K562 (cell line): Measurements from ENCODE around the gene SBF1. TPM values are rescaled to one million over a fixed set of nuclear protein-coding genes. Genes with fewer than 3 reads are reported as not detected.

Experiments used
- ATAC-seq: fragments of 200-7000 bp; cut with Tn5 transposase; 3 replicates; pipeline ENCODE4 v1.9.1; 2020; ENCODE audit warnings: moderate library complexity
- BruUV-seq: library from RNA; stranded (reverse); fragments of 400-500 nt; replicated peaks from 2 replicates; lab custom pipeline; 2021; lab: Mats Ljungman, UMichigan
- CTCF ChIA-PET: fragments of 300-600 bp; formaldehyde crosslinking; extraction: SDS; loops from one replicate; lab custom pipeline; 2021; ENCODE audit warnings: low intra/inter-chr PET ratio; lab: Yijun Ruan, JAX
- POLR2A ChIA-PET: fragments of 300-600, 350-650 bp; sonication (Branson Sonifier 250); formaldehyde crosslinking; extraction: SDS; loops from one replicate; lab custom pipeline; 2021; ENCODE audit warnings: antibody characterized with exemption, inconsistent platforms; lab: Yijun Ruan, JAX
- DNase-seq, 4 experiments: peaks; one replicate each; pipeline versions ENCODE4 v3.0.0 to v3.0.0-alpha.2; 2011 to 2018; ENCODE audit warnings: low spot score in 3 of 4, mixed read lengths in 3 of 4; ENCODE audit errors: extremely low read depth in 1 of 4
- FAIRE-seq: peaks from 2 replicates; lab custom pipeline; 2011; peaks lifted over from hg19 to GRCh38; lab: Jason Lieb, UNC
- H2AFZ ChIP-seq: 2 replicates; pipeline ENCODE4 v1.6.0; 2011; ENCODE audit warnings: low read depth, low read length, control low read depth, inconsistent platforms
- H3K27ac ChIP-seq: fragments of 200-600 bp; 3 replicates; pipeline ENCODE4 v1.8.0; 2011; ENCODE audit warnings: low read depth, mild to moderate bottlenecking, control low read depth, inconsistent platforms, low read length, moderate library complexity, mixed read lengths; ENCODE audit errors: extremely low read depth
- H3K27me3 ChIP-seq, 2 experiments: fragments of 300-600 bp in 1 of 2; 2 replicates in 1 of 2; 3 replicates in 1 of 2; pipeline versions ENCODE4 v1.6.0 to v1.8.0; 2011; ENCODE audit warnings: inconsistent platforms in 2 of 2, low read length in 2 of 2, mild to moderate bottlenecking in 1 of 2, mixed read lengths in 1 of 2, moderate library complexity in 1 of 2; ENCODE audit not compliant: control insufficient read depth in 2 of 2, insufficient read depth in 2 of 2
- H3K36me3 ChIP-seq: fragments of 300-600 bp; 3 replicates; pipeline ENCODE4 v1.8.0; 2011; ENCODE audit warnings: mild to moderate bottlenecking, low read length, inconsistent platforms; ENCODE audit not compliant: control insufficient read depth, insufficient read depth
- H3K4me1 ChIP-seq, 2 experiments: fragments of 200-600 bp in 1 of 2; replicated peaks in 1 of 2; 2 replicates in 1 of 2; 3 replicates in 1 of 2; pipeline versions ENCODE4 v1.5.1 to v1.8.0; 2011; ENCODE audit warnings: inconsistent platforms in 2 of 2, low read length in 2 of 2, mild to moderate bottlenecking in 1 of 2, mixed read lengths in 1 of 2, moderate library complexity in 1 of 2; ENCODE audit not compliant: control insufficient read depth in 2 of 2, insufficient read depth in 2 of 2
- H3K4me2 ChIP-seq: 2 replicates; pipeline ENCODE4 v1.6.1; 2011; ENCODE audit warnings: low read length, control low read depth, inconsistent platforms, mixed read lengths; ENCODE audit not compliant: insufficient read depth
- H3K4me3 ChIP-seq: fragments of 200-600 bp; sonication (generic), shearing (Covaris generic); 2 replicates; pipeline ENCODE4 v1.5.1; 2016; ENCODE audit warnings: control low read depth, inconsistent platforms
- H3K79me2 ChIP-seq: fragments of 200-600 bp; 3 replicates; pipeline ENCODE4 v1.8.0; 2011; ENCODE audit warnings: low read length, inconsistent platforms; ENCODE audit not compliant: control insufficient read depth, insufficient read depth
- H3K9ac ChIP-seq, 2 experiments: 2 replicates each; pipeline versions ENCODE4 v1.6.0 to v1.6.1; 2011; ENCODE audit warnings: low read depth in 2 of 2, low read length in 2 of 2, control low read depth in 1 of 2, inconsistent platforms in 1 of 2, mild to moderate bottlenecking in 1 of 2, mixed read lengths in 1 of 2; ENCODE audit not compliant: insufficient read depth in 1 of 2
- H3K9me1 ChIP-seq: one replicate; pipeline ENCODE4 v1.6.0; 2011; ENCODE audit warnings: inconsistent platforms, mild to moderate bottlenecking, low read length, moderate library complexity; ENCODE audit not compliant: control insufficient read depth, insufficient read depth
- H3K9me3 ChIP-seq: replicated peaks from 2 replicates; pipeline ENCODE4 v1.5.1; 2011; ENCODE audit warnings: low read depth, low read length, inconsistent platforms; ENCODE audit not compliant: control insufficient read depth, insufficient read depth
- H4K20me1 ChIP-seq: replicated peaks from 2 replicates; pipeline ENCODE4 v1.6.1; 2011; ENCODE audit warnings: low read length, inconsistent platforms, mixed read lengths; ENCODE audit not compliant: control insufficient read depth, insufficient read depth
- E2F6 ChIP-seq, 2 experiments: IDR thresholded peaks; 2 replicates each; pipeline ENCODE4 v1.6.1; 2011; ENCODE audit warnings: borderline replicate concordance in 1 of 2, control low read depth in 1 of 2, low read depth in 1 of 2, low read length in 1 of 2, mild to moderate bottlenecking in 1 of 2, mixed read lengths in 1 of 2, moderate library complexity in 1 of 2; ENCODE audit not compliant: insufficient read depth in 1 of 2, insufficient read length in 1 of 2, poor library complexity in 1 of 2, severe bottlenecking in 1 of 2; ENCODE audit errors: extremely low read depth in 1 of 2
- L3MBTL2 ChIP-seq: fragments of 450-650 bp; IDR thresholded peaks from 2 replicates; pipeline ENCODE4 v1.6.1; 2016; ENCODE audit warnings: mild to moderate bottlenecking, moderate library complexity
- PCBP2 ChIP-seq: fragments of 200-400 bp; formaldehyde crosslinking; IDR thresholded peaks from 2 replicates; pipeline ENCODE4 v1.6.1; 2018; ENCODE audit warnings: low read length, low read depth, mild to moderate bottlenecking, moderate library complexity; ENCODE audit not compliant: poor library complexity, severe bottlenecking
- PRDM10 ChIP-seq: fragments of 450-650 bp; IDR thresholded peaks from 2 replicates; pipeline ENCODE4 v1.6.1; 2018; ENCODE audit not compliant: partially characterized antibody
- WGBS: fragments of 100-300 bp; shearing (Covaris generic); methylation state at CpG from one replicate; pipeline ENCODE4 v1.1.6; 2016; ENCODE audit warnings: low coverage, mixed read lengths; ENCODE audit not compliant: insufficient coverage; ENCODE audit errors: missing lambda C conversion rate; 5-methylcytosine and 5-hydroxymethylcytosine counted together
- in situ Hi-C: fragments of 300-500 bp; cut with MboI; formaldehyde crosslinking; loops from 4 replicates; pipeline ENCODE4 v1.15.0; 2018; ENCODE audit warnings: inconsistent platforms, mixed read lengths
- intact Hi-C: fragments of 100-400 bp; cut with micrococcal nuclease; formaldehyde crosslinking; loops from 2 replicates; pipeline ENCODE4 v1.14.2; 2022
- polyA plus RNA-seq, 8 experiments: library from polyadenylated mRNA; depleted of rRNA in 4 of 8; stranded (reverse) in 5 of 8; unstranded in 3 of 8; fragments of >200 nt; fragmentation: Nextera tagmentation in 2 of 8; fragmentation: Illumina TruSeq in 1 of 8; extraction: Ambion mirVana in 2 of 8; extraction: Trizol in 1 of 8; gene quantifications; 2 replicates each; pipeline versions ENCODE4 v1.2.1 to v1.2.3, GENCODE V29; 2011 to 2014; ENCODE audit warnings: inconsistent platforms in 1 of 8, missing spikeins in 1 of 8
- total RNA-seq, 7 experiments: library from RNA; depleted of rRNA in 6 of 7; stranded (reverse); fragments of >200 nt in 6 of 7; fragmentation: Illumina TruSeq in 2 of 7; extraction: Trizol in 2 of 7; gene quantifications; 2 replicates each; pipeline versions ENCODE4 v1.2.1 to v1.2.3, GENCODE V29; 2011 to 2021; ENCODE audit warnings: low replicate concordance in 1 of 7

The SBF1 gene
- total and polyA plus RNA-seq, 9 of the 15 experiments (the other 6 are each of a cell fraction or from before 2014, with no cell fraction given): 0.44 to 50.4 (median 11.4) TPM

GRCh38 chr22:50490531-50491308, 15.9 kb upstream of the SBF1 start:
- 40% methylated on average over 23 of the region's 27 CpGs for WGBS

More at GRCh38 chr22:50490531-50491308, 15.9 kb upstream of the SBF1 start:
- H3K9me1 ChIP-seq: no peaks in the 10 kb centered on the region
- H3K36me3 ChIP-seq: no peaks in the 10 kb centered on the region
- DNase-seq (no peak), FAIRE-seq (no peak), ATAC-seq (no peak)
- H3K27me3 ChIP-seq: no peaks in the 10 kb centered on the region
- no peak overlapping the region for H3K4me2 ChIP-seq
- H4K20me1 ChIP-seq: no peaks in the 10 kb centered on the region
- ChIA-PET POLR2A (no interaction called here), CTCF (no interaction called here)
- TF ChIP-seq PCBP2 (no peak), L3MBTL2 (peak; percentile 46; the same call in 1 of the 2 replicates), PRDM10 (peak; percentile 37), E2F6 (IDR thresholded peaks at IDR 0.05; ENCODE audit: borderline replicate concordance in 1 of 2, extremely low read depth in 1 of 2, insufficient read depth in 1 of 2, insufficient read length in 1 of 2, low read depth in 1 of 2, low read length in 1 of 2, poor library complexity in 1 of 2, severe bottlenecking in 1 of 2) (peak in 1 of 2 experiments; percentile 32)
- H2AFZ ChIP-seq: no peak overlapping the region
- no peaks in the 10 kb centered on the region for H3K9me3 ChIP-seq
- intact Hi-C loops: no loop called here
- no peaks in the 10 kb centered on the region for H3K79me2 ChIP-seq
- H3K4me1 ChIP-seq: peaks cover 0 to 29% of the 10 kb centered on the region in 2 experiments; a peak in 2 of 5 replicates
- in situ Hi-C loops: no loop called here
- no peak overlapping the region for H3K4me3 ChIP-seq
- H3K9ac ChIP-seq: no peak overlapping the region
- no peak overlapping the region for H3K27ac ChIP-seq
- BruUV-seq: no TSS peak
